OCI-LY3 (cell line): Measurements from ENCODE around the gene RIN3.

ENCODE experiments used
- CTCF ChIP-seq: fragments of 200-600, 300-600 bp; sonication (generic); IDR thresholded peaks from 2 replicates; pipeline ENCODE4 v1.5.1; 2014; ENCODE audit warnings: antibody characterized with exemption, low read length, low read depth
- EZH2phosphoT487 ChIP-seq: fragments of 200-600 bp; shearing (Covaris generic); IDR thresholded peaks from 2 replicates; pipeline ENCODE4 v1.6.1; 2018; ENCODE audit warnings: antibody characterized with exemption, mixed run types, low read depth

GRCh38 chr14:92555465-92556111, 42.0 kb downstream of the RIN3 start:
- TF ChIP-seq CTCF (no peak), EZH2phosphoT487 (no peak)
